DOHH2 (cell line): ENCODE data around the gene SYNPO2L.

Experiments
- H3F3A ChIP-seq: fragments of 200-600 bp; sonication (generic), shearing (Covaris generic); 2 replicates; pipeline ENCODE4 v1.6.0; 2016; ENCODE audit warnings: antibody characterized with exemption, mild to moderate bottlenecking; ENCODE audit not compliant: control insufficient read depth, insufficient read depth
- H3K27ac ChIP-seq: fragments of 200-600 bp; sonication (generic); 2 replicates; pipeline ENCODE4 v1.5.1; 2014; ENCODE audit warnings: low read depth, mild to moderate bottlenecking, low read length, moderate library complexity
- H3K27me3 ChIP-seq: fragments of 200-600 bp; sonication (generic); 2 replicates; pipeline ENCODE4 v1.6.1; 2014; ENCODE audit warnings: mild to moderate bottlenecking, low read length, mixed read lengths; ENCODE audit not compliant: control insufficient read depth
- H3K36me3 ChIP-seq: fragments of 200-600 bp; sonication (generic); 2 replicates; pipeline ENCODE4 v1.6.1; 2014; ENCODE audit warnings: mild to moderate bottlenecking, low read length, moderate library complexity, mixed read lengths; ENCODE audit not compliant: control insufficient read depth
- H3K4me1 ChIP-seq: fragments of 200-600 bp; sonication (generic); 2 replicates; pipeline ENCODE4 v1.6.1; 2014; ENCODE audit warnings: mild to moderate bottlenecking, low read length, mixed read lengths; ENCODE audit not compliant: control insufficient read depth
- H3K4me2 ChIP-seq: fragments of 200-600 bp; sonication (generic); 2 replicates; pipeline ENCODE4 v1.6.0; 2014; ENCODE audit warnings: mild to moderate bottlenecking, low read length, moderate library complexity
- H3K4me3 ChIP-seq: fragments of 200-600 bp; sonication (generic); 2 replicates; pipeline ENCODE4 v1.5.1; 2014; ENCODE audit warnings: mild to moderate bottlenecking, low read length, mixed read lengths
- H3K79me2 ChIP-seq: fragments of 200-600 bp; sonication (generic); 2 replicates; pipeline ENCODE4 v1.6.1; 2014; ENCODE audit warnings: mild to moderate bottlenecking, low read length, mixed read lengths; ENCODE audit not compliant: control insufficient read depth
- H3K9me2 ChIP-seq: fragments of 200-600 bp; sonication (generic); replicated peaks from 2 replicates; pipeline ENCODE4 v1.6.1; 2014; ENCODE audit warnings: mild to moderate bottlenecking, low read length, mixed read lengths; ENCODE audit not compliant: control insufficient read depth
- H3K9me3 ChIP-seq: fragments of 200-600 bp; sonication (generic); 2 replicates; pipeline ENCODE4 v1.6.1; 2014; ENCODE audit warnings: antibody characterized with exemption, low read length, mixed read lengths; ENCODE audit not compliant: control insufficient read depth, insufficient read depth
- H4K20me1 ChIP-seq: fragments of 200-600 bp; sonication (generic); 2 replicates; pipeline ENCODE4 v1.6.0; 2014; ENCODE audit warnings: low read depth, mild to moderate bottlenecking, antibody characterized with exemption, low read length, moderate library complexity; ENCODE audit not compliant: control insufficient read depth, insufficient read depth
- EZH2phosphoT487 ChIP-seq: fragments of 200-600 bp; sonication (generic); IDR thresholded peaks from 2 replicates; pipeline ENCODE4 v1.6.1; 2017; ENCODE audit warnings: borderline replicate concordance, mild to moderate bottlenecking, antibody characterized with exemption, low read length, moderate library complexity, mixed read lengths
- TF ChIP-seq, protein P1 (sequence below): fragments of 200-600 bp; sonication (generic); IDR thresholded peaks from one replicate; pipeline ENCODE4 v1.5.1; 2014; ENCODE audit warnings: antibody characterized with exemption, mild to moderate bottlenecking, low read depth, low read length; ENCODE audit not compliant: poor library complexity, severe bottlenecking

The SYNPO2L gene

DNA sequence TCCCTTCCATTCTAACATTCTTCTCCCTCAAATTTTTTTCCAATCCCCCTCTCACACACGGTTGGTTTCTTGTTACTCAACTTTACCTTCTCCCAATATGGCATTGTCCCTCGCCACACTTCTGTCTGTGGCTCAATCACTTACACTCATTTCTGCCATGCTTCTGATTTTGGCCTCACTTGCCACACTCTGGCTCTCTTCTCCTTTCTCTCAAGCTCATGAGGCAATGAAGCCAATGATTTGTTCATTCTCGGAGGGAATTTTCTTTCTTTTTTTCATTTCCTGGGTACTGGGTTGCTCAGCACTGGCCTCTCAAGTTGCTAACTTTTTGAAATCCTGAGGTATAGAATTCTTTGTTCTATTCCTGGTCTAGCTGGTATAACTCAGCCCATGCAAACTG is 10.6 kb downstream of the SYNPO2L start:
- Histone ChIP-seq H3K27ac (no peak overlapping the region), H3K4me2 (no peak overlapping the region), H3F3A (no peaks in the 10 kb centered on the region), H3K79me2 (no peaks in the 10 kb centered on the region), H3K4me3 (no peak overlapping the region), H3K27me3 (peaks cover 6% of the 10 kb centered on the region; the same call in 1 of the 2 replicates), H3K4me1 (peaks cover 25% of the 10 kb centered on the region), H3K9me2 (no peaks in the 10 kb centered on the region), H3K36me3 (no peaks in the 10 kb centered on the region), H3K9me3 (no peaks in the 10 kb centered on the region), H4K20me1 (no peaks in the 10 kb centered on the region)
- TF ChIP-seq, protein P1, sequence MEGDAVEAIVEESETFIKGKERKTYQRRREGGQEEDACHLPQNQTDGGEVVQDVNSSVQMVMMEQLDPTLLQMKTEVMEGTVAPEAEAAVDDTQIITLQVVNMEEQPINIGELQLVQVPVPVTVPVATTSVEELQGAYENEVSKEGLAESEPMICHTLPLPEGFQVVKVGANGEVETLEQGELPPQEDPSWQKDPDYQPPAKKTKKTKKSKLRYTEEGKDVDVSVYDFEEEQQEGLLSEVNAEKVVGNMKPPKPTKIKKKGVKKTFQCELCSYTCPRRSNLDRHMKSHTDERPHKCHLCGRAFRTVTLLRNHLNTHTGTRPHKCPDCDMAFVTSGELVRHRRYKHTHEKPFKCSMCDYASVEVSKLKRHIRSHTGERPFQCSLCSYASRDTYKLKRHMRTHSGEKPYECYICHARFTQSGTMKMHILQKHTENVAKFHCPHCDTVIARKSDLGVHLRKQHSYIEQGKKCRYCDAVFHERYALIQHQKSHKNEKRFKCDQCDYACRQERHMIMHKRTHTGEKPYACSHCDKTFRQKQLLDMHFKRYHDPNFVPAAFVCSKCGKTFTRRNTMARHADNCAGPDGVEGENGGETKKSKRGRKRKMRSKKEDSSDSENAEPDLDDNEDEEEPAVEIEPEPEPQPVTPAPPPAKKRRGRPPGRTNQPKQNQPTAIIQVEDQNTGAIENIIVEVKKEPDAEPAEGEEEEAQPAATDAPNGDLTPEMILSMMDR = no peak
- TF ChIP-seq EZH2phosphoT487 = no peak

DNA sequence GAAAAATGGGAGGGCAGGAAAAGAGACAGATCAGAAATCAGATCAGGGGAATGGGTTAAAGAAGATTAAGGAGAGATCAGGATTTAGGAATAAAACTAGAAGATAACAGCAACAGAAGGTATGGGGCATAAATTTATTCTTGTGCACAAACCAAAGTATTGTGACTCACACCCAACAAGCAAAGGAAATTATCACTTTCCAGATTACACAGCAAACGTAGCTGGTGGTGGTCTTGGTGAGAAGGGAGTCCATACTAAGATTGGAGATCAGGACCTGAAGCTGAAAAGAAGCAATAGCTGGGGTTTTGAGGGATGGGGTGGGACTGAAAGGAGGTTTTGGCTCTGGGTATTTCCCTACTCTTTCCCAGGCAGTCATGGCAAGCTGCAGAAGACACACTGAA is 11.1 kb downstream of the SYNPO2L start:
- Histone ChIP-seq H3K27me3 (peaks cover 6% of the 10 kb centered on the region; the same call in 1 of the 2 replicates), H4K20me1 (no peaks in the 10 kb centered on the region), H3K4me1 (peaks cover 22% of the 10 kb centered on the region), H3K36me3 (no peaks in the 10 kb centered on the region), H3K9me2 (no peaks in the 10 kb centered on the region), H3F3A (no peaks in the 10 kb centered on the region), H3K27ac (no peak overlapping the region), H3K4me2 (no peak overlapping the region), H3K79me2 (no peaks in the 10 kb centered on the region), H3K4me3 (no peak overlapping the region), H3K9me3 (no peaks in the 10 kb centered on the region)
- TF ChIP-seq EZH2phosphoT487 = no peak
- TF ChIP-seq, protein P1 = no peak

DNA sequence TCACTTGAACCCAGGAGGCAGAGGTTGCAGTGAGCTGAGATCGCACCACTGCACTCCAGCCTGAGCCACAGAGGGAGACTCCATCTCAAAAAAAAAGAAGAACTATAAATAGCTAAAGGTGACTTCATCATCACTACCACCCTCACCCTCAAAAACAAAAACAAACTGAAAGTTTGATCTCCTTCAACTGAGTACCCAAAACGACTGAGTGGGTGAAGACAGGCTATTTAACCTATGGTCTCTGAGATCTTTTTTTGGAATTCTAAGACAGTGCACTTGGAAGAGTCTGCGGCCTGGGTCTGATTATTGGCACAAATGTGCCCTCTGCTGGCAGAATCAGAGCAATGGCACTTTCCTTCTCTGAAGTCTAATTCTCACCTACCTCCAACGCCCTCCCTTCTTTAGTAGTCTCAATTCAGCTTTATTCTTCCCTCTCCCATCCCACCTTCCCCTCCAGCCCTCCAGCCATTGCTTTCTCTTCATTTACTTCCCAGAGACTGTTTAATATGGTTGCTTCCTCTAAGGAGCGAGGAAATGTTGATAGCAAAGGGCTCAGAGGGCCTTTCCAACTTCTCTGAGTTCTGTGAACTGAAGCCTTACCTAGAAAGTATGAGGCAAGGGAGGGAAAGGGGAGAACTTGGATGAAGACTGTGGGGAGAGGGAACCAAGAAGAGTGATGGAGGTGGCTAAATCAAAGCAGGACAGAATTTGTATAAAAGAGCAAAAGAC is 11.7 kb downstream of the SYNPO2L start:
- Histone ChIP-seq H3K27me3 (peaks cover 6% of the 10 kb centered on the region; the same call in 1 of the 2 replicates), H3K79me2 (no peaks in the 10 kb centered on the region), H3F3A (no peaks in the 10 kb centered on the region), H3K4me3 (no peak overlapping the region), H3K4me2 (peak overlapping the region; percentile 38), H3K9me3 (no peaks in the 10 kb centered on the region), H4K20me1 (no peaks in the 10 kb centered on the region), H3K9me2 (no peaks in the 10 kb centered on the region), H3K36me3 (no peaks in the 10 kb centered on the region), H3K4me1 (peaks cover 22% of the 10 kb centered on the region), H3K27ac (no peak overlapping the region)
- TF ChIP-seq EZH2phosphoT487 = no peak
- TF ChIP-seq, protein P1 = peak; percentile 88
